Activated CD4-positive, alpha-beta memory T cell treated with anti-CD3 and anti-CD28 coated beads for 36 hours (primary cell): ENCODE data around the gene PHLDA3. TPM values are rescaled to one million over a fixed set of nuclear protein-coding genes. Genes with fewer than 3 reads are reported as not detected.
"Not testable (repeated sequence)": the region's sequence is repeated elsewhere in the genome, so short reads cannot be mapped to it uniquely, and the experiment has no call there.

Experiments used
- CTCF ChIA-PET: fragments of 350-600 bp; sonication (Branson Sonifier 250); formaldehyde crosslinking; loops from one replicate; lab custom pipeline; 2021; ENCODE audit warnings: antibody characterized with exemption, inconsistent platforms; lab: Charles Lee
- POLR2A ChIA-PET: fragments of 350-600 bp; sonication (Branson Sonifier 250); formaldehyde crosslinking; loops from one replicate; lab custom pipeline; 2021; ENCODE audit warnings: antibody characterized with exemption; lab: Charles Lee
- DNase-seq: peaks from one replicate; pipeline ENCODE4 v3.0.0-alpha.2; 2020
- H3K27ac Mint-ChIP-seq: one replicate; pipeline ENCODE4 v1.8.0; 2021; ENCODE audit warnings: mixed read lengths
- H3K27me3 Mint-ChIP-seq: one replicate; pipeline ENCODE4 v1.8.0; 2021; ENCODE audit warnings: mixed read lengths
- H3K36me3 Mint-ChIP-seq: one replicate; pipeline ENCODE4 v1.8.0; 2021; ENCODE audit warnings: mixed read lengths
- H3K4me1 Mint-ChIP-seq: one replicate; pipeline ENCODE4 v1.8.0; 2021; ENCODE audit warnings: low read depth, mixed read lengths
- H3K4me3 Mint-ChIP-seq: one replicate; pipeline ENCODE4 v1.8.0; 2021; ENCODE audit warnings: mild to moderate bottlenecking, mixed read lengths
- H3K9me3 Mint-ChIP-seq: one replicate; pipeline ENCODE4 v1.8.0; 2021; ENCODE audit warnings: mixed read lengths
- intact Hi-C: fragments of 100-400 bp; cut with micrococcal nuclease; formaldehyde crosslinking; loops from one replicate; pipeline ENCODE4 v1.15.1; 2023
- total RNA-seq, 2 experiments: library from RNA; stranded (reverse); gene quantifications; one replicate each; pipeline ENCODE4 v1.2.3, GENCODE V29; 2021

The PHLDA3 gene
- total RNA-seq, 2 experiments from 2014 or later = 3.4 to 4.1 TPM

- no peak for DNase-seq
- H3K9me3 Mint-ChIP-seq = no peaks in the 10 kb centered on the region
- intact Hi-C loops = no loop called here
- POLR2A ChIA-PET = no interaction called here
- H3K4me3 Mint-ChIP-seq = no peak overlapping the region
- peaks cover 13% of the 10 kb centered on the region for H3K36me3 Mint-ChIP-seq
- H3K27ac Mint-ChIP-seq = no peak overlapping the region
- no peaks in the 10 kb centered on the region for H3K4me1 Mint-ChIP-seq
- no peaks in the 10 kb centered on the region for H3K27me3 Mint-ChIP-seq
- CTCF ChIA-PET = interaction anchor here (13.7 kb wide), 1 partner anchor 20 kb away, joined by 143 read pairs; no protein-coding TSS in a partner anchor
These were observed 25.0 kb upstream of the PHLDA3 start for GRCh38 chr1:201493757-201494617.

GRCh38 chr1:201493026-201493656 is 24.2 kb upstream of the PHLDA3 start:
- intact Hi-C loops, H3K9me3 Mint-ChIP-seq, H3K27me3 Mint-ChIP-seq, H3K27ac Mint-ChIP-seq, DNase-seq, H3K4me1 Mint-ChIP-seq, H3K4me3 Mint-ChIP-seq, POLR2A ChIA-PET: not testable (repeated sequence)
- CTCF ChIA-PET = interaction anchor here (3.8 to 13.7 kb wide), 2 partner anchors 11 to 20 kb away, joined by 26 to 143 read pairs; no protein-coding TSS in a partner anchor
- peaks cover 13% of the 10 kb centered on the region for H3K36me3 Mint-ChIP-seq

DNA sequence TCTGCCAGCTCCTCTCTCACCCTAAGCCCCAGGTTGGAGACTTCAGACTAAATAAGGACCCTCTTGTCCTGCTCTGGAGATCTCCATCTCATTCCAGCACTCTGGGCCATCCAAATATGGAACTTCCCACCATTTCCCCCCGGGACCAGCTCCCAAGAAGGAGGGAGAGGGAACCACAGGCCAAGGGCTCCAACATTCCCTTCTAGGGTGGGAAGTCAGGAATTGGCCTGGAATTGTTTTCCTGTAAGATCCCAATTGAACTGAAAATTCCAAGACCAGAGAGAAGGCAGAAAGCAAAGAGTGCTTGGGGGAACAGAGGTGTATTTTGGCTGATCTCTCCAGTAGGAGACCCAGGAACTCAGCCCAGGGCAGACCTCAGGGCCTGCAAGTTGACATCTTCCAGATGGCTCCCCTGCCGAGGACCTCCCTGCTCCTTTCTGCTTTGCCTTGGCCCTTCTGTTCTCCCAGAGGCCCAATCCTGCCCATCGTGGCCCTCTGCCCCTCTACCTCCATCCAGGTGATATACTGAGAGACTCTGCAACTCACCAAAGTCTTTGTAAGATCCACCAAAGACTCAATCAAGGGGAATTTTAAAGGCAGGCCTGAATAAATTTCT is 23.0 kb upstream of the PHLDA3 start:
- H3K27me3 Mint-ChIP-seq = no peaks in the 10 kb centered on the region
- DNase-seq = no peak
- peaks cover 17% of the 10 kb centered on the region for H3K36me3 Mint-ChIP-seq
- no peaks in the 10 kb centered on the region for H3K4me1 Mint-ChIP-seq
- no peak overlapping the region for H3K27ac Mint-ChIP-seq
- ChIA-PET POLR2A (no interaction called here), CTCF (interaction anchor here (0.6 to 13.7 kb wide), 3 partner anchors 10 to 57 kb away, joined by 4 to 143 read pairs (median 26); no protein-coding TSS in a partner anchor)
- H3K9me3 Mint-ChIP-seq = no peaks in the 10 kb centered on the region
- H3K4me3 Mint-ChIP-seq = no peak overlapping the region
- intact Hi-C loops = no loop called here

DNA sequence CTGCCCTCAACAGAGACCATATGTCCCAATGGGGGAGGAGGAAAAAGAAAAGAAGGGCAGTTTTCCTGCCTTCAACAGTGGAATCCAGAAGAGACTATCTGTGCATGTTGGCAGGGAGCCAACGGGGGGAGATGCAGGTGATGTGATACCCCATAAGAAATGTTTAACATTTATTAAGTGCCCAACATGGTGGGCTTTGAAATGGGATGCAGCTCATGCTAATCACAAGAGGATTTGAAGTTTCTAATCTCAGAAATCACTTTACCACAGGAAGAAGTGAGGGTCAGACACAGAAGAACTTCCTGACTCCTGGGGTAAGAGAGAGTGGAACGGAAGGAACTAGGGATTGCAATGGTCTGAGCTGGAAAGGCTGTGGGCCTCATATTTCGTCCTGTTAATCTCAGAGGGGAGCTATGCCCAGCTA is 21.7 kb upstream of the PHLDA3 start:
- Mint-ChIP-seq H3K27ac (no peak overlapping the region), H3K27me3 (no peaks in the 10 kb centered on the region), H3K9me3 (no peaks in the 10 kb centered on the region), H3K36me3 (peaks cover 18% of the 10 kb centered on the region), H3K4me1 (no peaks in the 10 kb centered on the region), H3K4me3 (no peak overlapping the region)
- DNase-seq = no peak
- intact Hi-C loops = no loop called here
- CTCF ChIA-PET = interaction anchor here (1.2 to 6.7 kb wide), 3 partner anchors 9 to 22 kb away, joined by 3 to 63 read pairs (median 26); no protein-coding TSS in a partner anchor
- POLR2A ChIA-PET = no interaction called here

- no peaks in the 10 kb centered on the region for H3K27me3 Mint-ChIP-seq
- no peak for DNase-seq
- ChIA-PET POLR2A (no interaction called here), CTCF (interaction anchor here (3.8 to 6.7 kb wide), 2 partner anchors 8 to 23 kb away, joined by 26 to 63 read pairs; no protein-coding TSS in a partner anchor)
- no peak overlapping the region for H3K27ac Mint-ChIP-seq
- H3K36me3 Mint-ChIP-seq = peaks cover 16% of the 10 kb centered on the region
- no peak overlapping the region for H3K4me3 Mint-ChIP-seq
- no peaks in the 10 kb centered on the region for H3K9me3 Mint-ChIP-seq
- no peaks in the 10 kb centered on the region for H3K4me1 Mint-ChIP-seq
- intact Hi-C loops = no loop called here
These were observed 20.8 kb upstream of the PHLDA3 start for GRCh38 chr1:201489643-201490261.

GRCh38 chr1:201488830-201489589 is 20.0 kb upstream of the PHLDA3 start:
- DNase-seq = no peak
- Mint-ChIP-seq H3K9me3 (no peaks in the 10 kb centered on the region), H3K4me3 (no peak overlapping the region), H3K27me3 (no peaks in the 10 kb centered on the region), H3K36me3 (peaks cover 12% of the 10 kb centered on the region), H3K4me1 (no peaks in the 10 kb centered on the region), H3K27ac (no peak overlapping the region)
- POLR2A ChIA-PET = no interaction called here
- CTCF ChIA-PET = interaction anchor here (6.7 kb wide), 1 partner anchor 23 kb away, joined by 63 read pairs; no protein-coding TSS in a partner anchor
- intact Hi-C loops = no loop called here

DNA sequence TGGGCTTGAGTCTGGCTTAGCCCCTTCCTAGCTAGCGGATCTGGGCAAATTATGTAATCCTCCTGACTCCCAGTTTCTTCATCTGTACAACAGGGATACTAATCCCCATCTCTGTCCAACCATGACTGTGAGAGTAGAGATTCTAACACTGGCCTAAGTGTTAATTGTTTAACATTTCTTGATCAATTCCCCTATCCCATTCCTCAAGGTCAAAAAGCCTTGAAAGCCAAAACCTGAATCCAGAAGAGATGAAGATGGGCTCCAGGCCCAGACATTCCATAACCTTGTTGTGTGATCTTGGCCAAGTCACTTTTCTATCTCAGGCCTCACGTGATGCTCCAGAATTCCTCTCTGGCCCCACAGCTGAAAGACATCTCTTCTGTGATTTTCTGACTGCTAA is 18.8 kb upstream of the PHLDA3 start:
- intact Hi-C loops = no loop called here
- CTCF ChIA-PET = interaction anchor here (2.0 to 6.7 kb wide), 2 partner anchors 25 to 52 kb away, joined by 7 to 63 read pairs; no protein-coding TSS in a partner anchor
- DNase-seq = no peak

GRCh38 chr1:201486187-201486586 is 17.2 kb upstream of the PHLDA3 start:
- intact Hi-C loops = no loop called here
- ChIA-PET POLR2A (no interaction called here), CTCF (interaction anchor here (1.8 to 6.7 kb wide), 3 partner anchors 26 to 50 kb away, joined by 7 to 63 read pairs (median 7); no protein-coding TSS in a partner anchor)
- peaks cover 4% of the 10 kb centered on the region for H3K27me3 Mint-ChIP-seq
- H3K4me3 Mint-ChIP-seq = no peak overlapping the region
- DNase-seq = no peak
- peaks cover 15% of the 10 kb centered on the region for H3K4me1 Mint-ChIP-seq
- no peak overlapping the region for H3K27ac Mint-ChIP-seq
- peaks cover 9% of the 10 kb centered on the region for H3K36me3 Mint-ChIP-seq
- H3K9me3 Mint-ChIP-seq = no peaks in the 10 kb centered on the region

More for the DNA sequence above, 18.8 kb upstream of the PHLDA3 start:
- Mint-ChIP-seq H3K9me3 (no peaks in the 10 kb centered on the region), H3K4me3 (no peak overlapping the region), H3K36me3 (peaks cover 9% of the 10 kb centered on the region), H3K27ac (no peak overlapping the region), H3K4me1 (peaks cover 2% of the 10 kb centered on the region), H3K27me3 (no peaks in the 10 kb centered on the region)
- POLR2A ChIA-PET = no interaction called here

GRCh38 chr1:201485184-201485774 is 16.3 kb upstream of the PHLDA3 start:
- Mint-ChIP-seq H3K4me1 (peaks cover 20% of the 10 kb centered on the region), H3K27ac (no peak overlapping the region), H3K27me3 (peaks cover 10% of the 10 kb centered on the region), H3K9me3 (no peaks in the 10 kb centered on the region), H3K36me3 (peaks cover 9% of the 10 kb centered on the region), H3K4me3 (no peak overlapping the region)
- intact Hi-C loops = no loop called here
- DNase-seq = no peak
- POLR2A ChIA-PET = no interaction called here
- CTCF ChIA-PET = interaction anchor here (6.7 kb wide), 1 partner anchor 27 kb away, joined by 63 read pairs; no protein-coding TSS in a partner anchor

DNA sequence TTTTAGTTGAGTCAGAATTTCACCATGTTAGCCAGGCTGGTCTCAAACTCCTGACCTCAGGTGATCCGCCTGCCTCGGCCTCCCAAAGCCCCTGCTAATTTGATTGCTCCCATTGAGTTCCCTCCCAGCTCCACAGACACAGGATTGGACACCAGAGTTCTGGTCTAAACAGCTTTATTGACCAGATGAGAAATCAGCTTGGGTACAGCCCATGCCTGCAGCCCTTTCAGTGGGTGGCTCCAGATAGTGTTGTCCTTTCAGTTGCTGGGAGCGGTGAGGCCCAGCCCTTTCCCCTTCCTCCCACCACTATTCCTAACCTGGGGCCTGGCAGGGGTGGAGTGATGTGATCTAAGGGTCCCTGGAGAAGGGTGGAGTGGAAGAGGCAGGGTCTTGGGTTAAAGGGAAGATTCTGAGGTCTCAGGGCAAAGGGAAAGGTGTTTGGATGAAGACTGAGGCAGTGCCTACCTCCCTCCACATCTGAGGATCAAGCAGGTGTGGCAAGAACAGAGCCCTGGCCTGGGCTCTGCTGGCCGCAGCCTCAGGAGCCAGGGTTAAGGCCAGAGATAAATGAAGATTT is 14.5 kb upstream of the PHLDA3 start:
- intact Hi-C loops = no loop called here
- POLR2A ChIA-PET = interaction anchor here (3.4 kb wide), 1 partner anchor 25 kb away, joined by 10 read pairs; no protein-coding TSS in a partner anchor
- H3K27me3 Mint-ChIP-seq = peaks cover 10% of the 10 kb centered on the region
- H3K9me3 Mint-ChIP-seq = no peaks in the 10 kb centered on the region
- no peak overlapping the region for H3K27ac Mint-ChIP-seq
- no peak for DNase-seq
- H3K4me3 Mint-ChIP-seq = no peak overlapping the region
- peaks cover 7% of the 10 kb centered on the region for H3K36me3 Mint-ChIP-seq
- CTCF ChIA-PET = interaction anchor here (0.6 to 6.7 kb wide), 11 partner anchors 8 to 360 kb away, joined by 4 to 291 read pairs (median 26); partner anchors contain the start of genes CSRP1 and PHLDA3
- H3K4me1 Mint-ChIP-seq = peaks cover 22% of the 10 kb centered on the region
